Endothelial cell of umbilical vein (primary cell): ENCODE data around the gene FZD10. TPM values are rescaled to one million over a fixed set of nuclear protein-coding genes. Genes with fewer than 3 reads are reported as not detected.

Experiments
- BruUV-seq: library from RNA; stranded (reverse); fragments of 400-500 nt; replicated peaks from 2 replicates; lab custom pipeline; 2021; lab: Mats Ljungman, UMichigan
- CTCF ChIA-PET: fragments of 300-600, 350-600 bp; sonication (Branson Sonifier 250); formaldehyde crosslinking; loops from one replicate; lab custom pipeline; 2021; ENCODE audit warnings: antibody characterized with exemption, inconsistent platforms; lab: Charles Lee
- POLR2A ChIA-PET: fragments of 300-600, 350-600 bp; sonication (Branson Sonifier 250); formaldehyde crosslinking; loops from one replicate; lab custom pipeline; 2021; ENCODE audit warnings: antibody characterized with exemption, inconsistent platforms; lab: Charles Lee
- DNase-seq: peaks from one replicate; pipeline ENCODE4 v3.0.0-alpha.2; 2011; ENCODE audit warnings: low read depth, low spot score
- FAIRE-seq: peaks from 2 replicates; lab custom pipeline; 2011; peaks lifted over from hg19 to GRCh38; lab: Jason Lieb, UNC
- H2AFZ ChIP-seq: 2 replicates; pipeline ENCODE4 v1.6.0; 2012; ENCODE audit warnings: low read depth, low read length, control low read depth, inconsistent platforms
- H3K27ac ChIP-seq: 2 replicates; pipeline ENCODE4 v1.5.1; 2011; ENCODE audit warnings: low read depth, mild to moderate bottlenecking, control low read depth, low read length, moderate library complexity; ENCODE audit not compliant: insufficient read depth
- H3K27me3 ChIP-seq, 2 experiments: 2 replicates each; pipeline versions ENCODE4 v1.6.0 to v1.6.1; 2011; ENCODE audit warnings: low read length in 2 of 2, mixed read lengths in 1 of 2; ENCODE audit not compliant: control insufficient read depth in 2 of 2, insufficient read depth in 2 of 2
- H3K36me3 ChIP-seq, 2 experiments: 2 replicates in 1 of 2; 3 replicates in 1 of 2; pipeline ENCODE4 v1.5.1; 2011; ENCODE audit warnings: low read length in 2 of 2, mild to moderate bottlenecking in 1 of 2, moderate library complexity in 1 of 2; ENCODE audit not compliant: control insufficient read depth in 2 of 2, insufficient read depth in 2 of 2; ENCODE audit errors: extremely low read depth in 1 of 2
- H3K4me1 ChIP-seq: 3 replicates; pipeline ENCODE4 v1.5.1; 2011; ENCODE audit warnings: mild to moderate bottlenecking, low read length; ENCODE audit not compliant: control insufficient read depth, insufficient read depth; ENCODE audit errors: extremely low read depth
- H3K4me2 ChIP-seq: 2 replicates; pipeline ENCODE4 v1.6.1; 2011; ENCODE audit warnings: low read length, control low read depth, mixed read lengths; ENCODE audit not compliant: insufficient read depth
- H3K4me3 ChIP-seq, 3 experiments: fragments of 200-600 bp in 1 of 3; sonication (generic), shearing (Covaris generic) in 1 of 3; replicated peaks in 1 of 3; 2 replicates each; pipeline ENCODE4 v1.5.1; 2011 to 2016; ENCODE audit warnings: control low read depth in 3 of 3, low read length in 3 of 3, mild to moderate bottlenecking in 2 of 3, inconsistent platforms in 1 of 3, low read depth in 1 of 3, moderate library complexity in 1 of 3; ENCODE audit not compliant: insufficient read depth in 1 of 3
- H3K79me2 ChIP-seq: 2 replicates; pipeline ENCODE4 v1.6.0; 2012; ENCODE audit warnings: low read length, inconsistent platforms; ENCODE audit not compliant: control insufficient read depth, insufficient read depth
- H3K9ac ChIP-seq: replicated peaks from 2 replicates; pipeline ENCODE3; 2011; ENCODE audit warnings: low read length, control low read depth; ENCODE audit not compliant: insufficient read depth; ENCODE audit errors: extremely low read depth
- H3K9me1 ChIP-seq: replicated peaks from 3 replicates; pipeline ENCODE4 v1.6.0; 2011; ENCODE audit warnings: mild to moderate bottlenecking, low read length; ENCODE audit not compliant: control insufficient read depth, insufficient read depth; ENCODE audit errors: extremely low read depth
- H3K9me3 ChIP-seq: replicated peaks from 2 replicates; pipeline ENCODE4 v1.5.1; 2012; ENCODE audit warnings: low read length, inconsistent platforms; ENCODE audit not compliant: control insufficient read depth, insufficient read depth
- H4K20me1 ChIP-seq: replicated peaks from 2 replicates; pipeline ENCODE3; 2011; ENCODE audit warnings: mild to moderate bottlenecking, low read length; ENCODE audit not compliant: control insufficient read depth, insufficient read depth; ENCODE audit errors: extremely low read depth
- CTCF ChIP-seq, 2 donors: IDR thresholded peaks; 1 replicate in 1 of 2; 2 replicates in 1 of 2; pipeline ENCODE4 v1.5.1; 2011; ENCODE audit warnings: low read length in 2 of 2, mild to moderate bottlenecking in 2 of 2, moderate library complexity in 2 of 2, control low read depth in 1 of 2, inconsistent platforms in 1 of 2, low read depth in 1 of 2; ENCODE audit not compliant: insufficient read depth in 1 of 2; ENCODE audit errors: extremely low read depth in 1 of 2
- EZH2 ChIP-seq: IDR thresholded peaks from 2 replicates; pipeline ENCODE4 v1.6.1; 2012; ENCODE audit warnings: borderline replicate concordance, low read depth, mild to moderate bottlenecking, moderate library complexity, low read length, inconsistent platforms; ENCODE audit not compliant: severe bottlenecking
- FOS ChIP-seq: IDR thresholded peaks from 2 replicates; pipeline ENCODE4 v1.6.1; 2011; ENCODE audit warnings: mild to moderate bottlenecking, low read length, moderate library complexity, borderline replicate concordance; ENCODE audit not compliant: insufficient read depth
- GATA2 ChIP-seq: IDR thresholded peaks from 2 replicates; pipeline ENCODE4 v1.7.0; 2011; ENCODE audit warnings: low read depth, mild to moderate bottlenecking, moderate library complexity, mixed read lengths, low read length; ENCODE audit not compliant: insufficient read length, insufficient read depth
- JUN ChIP-seq: IDR thresholded peaks from 2 replicates; pipeline ENCODE4 v1.6.1; 2011; ENCODE audit warnings: borderline replicate concordance, low read depth; ENCODE audit not compliant: insufficient read length, insufficient read depth
- MAX ChIP-seq: IDR thresholded peaks from 2 replicates; pipeline ENCODE4 v1.6.1; 2011; ENCODE audit not compliant: insufficient read depth, insufficient read length
- MYC ChIP-seq: IDR thresholded peaks from one replicate; pipeline ENCODE4 v1.6.1; 2011; ENCODE audit warnings: mild to moderate bottlenecking, low read depth, low read length
- POLR2A ChIP-seq: IDR thresholded peaks from 2 replicates; pipeline ENCODE4 v1.6.1; 2012; ENCODE audit warnings: low read depth, mild to moderate bottlenecking, control low read depth, low read length
- POLR2AphosphoS5 ChIP-seq: IDR thresholded peaks from 2 replicates; pipeline ENCODE4 v1.6.1; 2012; ENCODE audit warnings: low read depth, mild to moderate bottlenecking, control low read depth, low read length, moderate library complexity; ENCODE audit not compliant: insufficient read depth
- dilution Hi-C: fragments of 300-500 bp; cut with MboI; formaldehyde crosslinking; loops from one replicate; pipeline ENCODE4 v1.15.0; 2019; ENCODE audit warnings: low sequenced_read_pairs; ENCODE audit not compliant: extremely low pct_ligation_motif_present
- intact Hi-C: fragments of 100-400 bp; cut with micrococcal nuclease; formaldehyde crosslinking; loops from one replicate; pipeline ENCODE4 v1.10.0; 2022
- polyA plus RNA-seq, 4 experiments: library from polyadenylated mRNA; depleted of rRNA in 3 of 4; stranded (reverse) in 3 of 4; unstranded in 1 of 4; fragments of >200 nt; gene quantifications; 2 replicates each; pipeline versions ENCODE4 v1.2.1 to v1.2.3, GENCODE V29; 2011 to 2012; ENCODE audit warnings: missing spikeins in 1 of 4
- total RNA-seq: library from RNA; stranded (reverse); gene quantifications from 2 replicates; pipeline ENCODE4 v1.2.3, GENCODE V29; 2021

FZD10 gene
- total and polyA plus RNA-seq, 2 donors (not counting 3 experiments of a cell fraction or from before 2014, with no cell fraction given): not detected

DNA sequence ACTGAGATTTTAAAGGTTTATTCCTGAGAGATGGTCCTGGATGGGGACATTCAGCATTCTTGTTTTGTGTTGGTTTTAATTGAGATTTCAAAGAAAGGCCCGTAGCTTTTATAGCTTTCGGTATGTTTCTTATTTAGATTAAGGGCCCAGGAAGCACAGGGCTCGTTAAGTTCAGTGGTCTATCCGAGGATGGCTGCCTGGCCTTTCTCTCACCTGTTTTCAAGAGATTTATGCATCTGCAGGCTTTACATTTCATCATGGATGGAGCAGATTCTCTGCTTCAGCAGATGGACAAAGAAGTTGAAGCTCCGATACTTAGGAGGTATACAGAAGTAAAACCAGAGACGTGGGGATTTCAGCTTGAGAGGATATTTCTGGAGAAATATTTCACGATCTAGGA is 16.0 kb downstream of the FZD10 start:
- Histone ChIP-seq H3K27ac (no peak overlapping the region), H3K27me3 (no peaks in the 10 kb centered on the region), H3K4me3 (no peak overlapping the region), H3K9me3 (peaks cover 5% of the 10 kb centered on the region), H3K36me3 (no peaks in the 10 kb centered on the region), H3K79me2 (no peaks in the 10 kb centered on the region), H3K9ac (no peak overlapping the region), H3K4me1 (no peaks in the 10 kb centered on the region), H3K9me1 (no peaks in the 10 kb centered on the region), H3K4me2 (no peak overlapping the region), H2AFZ (no peak overlapping the region), H4K20me1 (no peaks in the 10 kb centered on the region)
- DNase-seq (no peak), FAIRE-seq (no peak)
- BruUV-seq: no TSS peak
- ChIA-PET CTCF (no interaction called here), POLR2A (no interaction called here)
- TF ChIP-seq FOS (no peak), GATA2 (no peak), POLR2AphosphoS5 (no peak), EZH2 (no peak), MYC (no peak), MAX (no peak), CTCF (IDR thresholded peaks at IDR 0.05; ENCODE audit: extremely low read depth in 1 of 2, insufficient read depth in 1 of 2, low read depth in 1 of 2, low read length in 2 of 2) (no peak), JUN (no peak), POLR2A (no peak)
- intact Hi-C loops (no loop called here), dilution Hi-C loops (no loop called here)
